Cardiac septum (tissue), 1 donor: ENCODE results near the gene DOLPP1. TPM values are rescaled to one million over a fixed set of nuclear protein-coding genes. Genes with fewer than 3 reads are reported as not detected.
A peak's percentile ranks its signal among the peaks of the same experiment; 100 is the strongest.

Experiments used
- DNase-seq: peaks from one replicate; pipeline ENCODE4 v3.0.0-alpha.2; 2020; ENCODE audit warnings: low spot score
- intact Hi-C: fragments of 100-400 bp; cut with DNase I; formaldehyde crosslinking; loops from one replicate; pipeline ENCODE4 v1.14.0; 2022
- total RNA-seq: library from RNA; stranded (reverse); fragmentation: NEBNext Ultra II Directional; extraction: Animal tissue kit (Norgen Biotek cat#: 25700); gene quantifications from one replicate; pipeline ENCODE4 v1.2.1, GENCODE V29; 2021
- donor health status: DM: no; HTN: no; CAD: no.

DOLPP1 gene
- total RNA-seq, 1 donor from 2014 or later = 4.8 TPM

DNA sequence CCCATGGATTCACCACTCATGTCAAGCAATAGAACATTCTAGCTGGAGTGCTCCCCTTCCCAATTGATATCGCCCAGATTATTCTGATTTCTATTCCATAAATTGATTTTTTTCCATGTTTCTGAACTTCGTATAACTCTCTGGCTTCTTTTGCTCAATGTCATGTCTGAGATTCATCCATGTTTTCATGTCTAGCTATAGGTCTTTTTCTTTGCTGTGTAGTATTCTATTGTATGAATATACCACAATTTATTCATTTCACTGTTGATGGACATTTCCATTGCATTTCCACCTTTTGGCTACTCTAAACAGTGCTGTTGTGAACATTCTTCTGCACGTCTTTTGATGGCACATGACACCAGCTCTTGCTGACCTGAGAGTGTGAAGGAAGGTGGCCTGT lies 49.9 kb downstream of the DOLPP1 start:
- intact Hi-C loops = loop anchor here (5.0 kb wide), 1 partner anchor 657 kb away; no protein-coding TSS in a partner anchor
- no peak for DNase-seq

DNA sequence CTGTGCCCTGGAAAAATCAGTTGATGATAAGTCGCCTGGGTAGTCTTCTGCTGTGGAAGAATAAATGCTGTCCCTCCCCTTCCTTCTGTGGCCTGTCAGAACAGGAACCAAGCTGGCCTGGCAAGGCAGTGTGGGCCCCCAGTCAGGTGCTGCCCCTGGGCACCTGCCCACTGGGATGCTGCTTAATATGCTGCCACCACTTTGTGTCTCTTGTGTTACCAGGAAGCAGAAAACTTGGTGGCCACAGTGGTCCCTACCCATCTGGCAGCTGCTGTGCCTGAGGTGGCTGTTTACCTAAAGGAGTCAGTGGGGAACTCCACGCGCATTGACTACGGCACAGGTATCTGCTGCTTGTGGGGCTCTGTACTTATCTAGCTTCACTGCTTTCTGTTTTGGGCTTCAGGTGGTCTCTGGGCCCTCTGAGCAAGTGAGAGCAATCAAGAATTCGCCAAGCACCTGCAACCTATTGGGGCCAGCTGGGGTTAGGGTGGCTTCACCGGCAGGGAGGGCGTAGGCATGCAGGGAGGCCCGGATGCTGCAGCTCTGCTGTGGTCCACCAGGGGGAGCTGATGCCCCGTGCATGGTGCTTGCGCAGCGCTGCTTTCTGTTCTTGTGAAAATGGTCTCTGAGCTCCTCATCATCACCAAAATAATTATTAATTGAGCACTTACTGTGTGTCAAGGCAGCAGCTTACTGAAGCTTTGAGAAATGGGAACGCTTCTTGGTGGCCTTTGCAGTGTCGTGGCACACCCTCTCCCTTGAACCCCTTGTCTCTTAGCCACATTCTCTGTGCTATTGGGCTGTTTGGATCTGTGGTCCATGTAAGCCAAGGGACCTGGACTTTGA lies 50.6 kb downstream of the DOLPP1 start:
- intact Hi-C loops = loop anchor here (5.0 kb wide), 1 partner anchor 656 kb away; no protein-coding TSS in a partner anchor

DNA sequence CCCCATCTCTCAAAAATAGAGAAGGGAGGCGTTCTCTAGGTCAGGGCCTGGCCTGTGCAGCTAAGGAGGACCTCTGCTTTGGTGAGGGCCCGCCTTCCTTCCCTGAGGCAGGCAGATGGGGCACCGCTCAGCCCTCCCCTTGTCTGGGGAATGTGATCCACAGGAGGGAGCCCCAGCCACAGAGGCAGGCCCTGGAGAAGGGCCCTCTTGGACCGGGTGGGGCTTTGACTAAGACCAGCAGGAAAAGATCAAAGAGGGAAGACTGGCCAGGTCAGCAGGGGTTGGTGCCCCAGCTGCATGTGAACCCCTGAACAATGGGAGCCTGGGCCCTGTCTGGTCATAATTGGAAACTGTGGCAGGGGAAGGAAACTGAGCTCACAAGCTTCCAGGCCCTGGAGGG lies 52.2 kb downstream of the DOLPP1 start:
- DNase-seq = no peak
- intact Hi-C loops = loop anchor here (5.0 kb wide), 1 partner anchor 654 kb away; no protein-coding TSS in a partner anchor

More for the DNA sequence above, 50.6 kb downstream of the DOLPP1 start:
- DNase-seq = peak; percentile 91

DNA sequence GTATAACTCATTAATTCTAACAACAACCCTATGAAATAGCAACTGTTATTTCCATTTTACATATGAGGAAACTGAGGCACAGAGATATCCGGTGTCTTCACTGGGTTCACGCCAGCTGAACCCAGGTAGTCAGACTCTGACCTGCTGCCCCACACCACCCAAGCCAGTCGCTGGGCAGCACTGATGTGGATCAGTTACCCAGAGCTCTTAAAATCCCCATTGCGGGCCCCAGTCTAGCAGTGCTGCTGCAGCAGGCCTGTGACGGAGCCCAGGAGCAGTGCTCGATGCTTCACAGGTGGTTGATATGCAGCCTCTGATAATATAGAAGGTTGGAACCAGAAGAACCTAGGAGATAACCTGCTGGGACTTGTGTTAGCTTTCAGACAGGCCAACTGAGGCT lies 54.6 kb downstream of the DOLPP1 start:
- intact Hi-C loops = no loop called here
- DNase-seq = no peak

DNA sequence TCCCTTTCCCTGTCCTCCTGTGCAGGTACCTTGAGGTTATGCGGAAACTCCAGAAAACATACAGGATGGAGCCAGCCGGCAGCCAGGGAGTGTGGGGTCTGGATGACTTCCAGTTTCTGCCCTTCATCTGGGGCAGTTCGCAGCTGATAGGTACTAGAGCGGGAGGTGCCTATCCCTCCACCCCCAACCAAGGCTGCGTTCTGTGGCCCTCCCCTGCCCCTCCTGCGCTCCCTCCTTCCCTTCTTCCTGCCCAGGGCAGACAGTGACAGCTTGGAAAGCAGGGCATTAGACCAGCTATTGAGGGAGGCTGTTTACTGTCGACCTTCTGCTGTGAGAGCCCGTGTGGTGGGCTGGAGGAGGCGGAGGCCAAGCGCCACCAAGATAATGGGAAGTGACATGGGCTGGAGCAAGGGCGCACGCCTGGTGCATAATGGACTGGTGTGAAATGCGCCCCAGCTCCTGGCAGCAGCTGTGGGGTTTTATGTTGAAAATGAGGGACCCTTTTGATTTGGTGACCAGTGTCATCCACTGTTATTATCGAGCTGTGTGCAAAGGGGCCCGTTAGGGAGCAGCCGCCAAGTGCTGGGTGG lies 55.6 kb downstream of the DOLPP1 start:
- no peak for DNase-seq
- intact Hi-C loops = no loop called here

DNA sequence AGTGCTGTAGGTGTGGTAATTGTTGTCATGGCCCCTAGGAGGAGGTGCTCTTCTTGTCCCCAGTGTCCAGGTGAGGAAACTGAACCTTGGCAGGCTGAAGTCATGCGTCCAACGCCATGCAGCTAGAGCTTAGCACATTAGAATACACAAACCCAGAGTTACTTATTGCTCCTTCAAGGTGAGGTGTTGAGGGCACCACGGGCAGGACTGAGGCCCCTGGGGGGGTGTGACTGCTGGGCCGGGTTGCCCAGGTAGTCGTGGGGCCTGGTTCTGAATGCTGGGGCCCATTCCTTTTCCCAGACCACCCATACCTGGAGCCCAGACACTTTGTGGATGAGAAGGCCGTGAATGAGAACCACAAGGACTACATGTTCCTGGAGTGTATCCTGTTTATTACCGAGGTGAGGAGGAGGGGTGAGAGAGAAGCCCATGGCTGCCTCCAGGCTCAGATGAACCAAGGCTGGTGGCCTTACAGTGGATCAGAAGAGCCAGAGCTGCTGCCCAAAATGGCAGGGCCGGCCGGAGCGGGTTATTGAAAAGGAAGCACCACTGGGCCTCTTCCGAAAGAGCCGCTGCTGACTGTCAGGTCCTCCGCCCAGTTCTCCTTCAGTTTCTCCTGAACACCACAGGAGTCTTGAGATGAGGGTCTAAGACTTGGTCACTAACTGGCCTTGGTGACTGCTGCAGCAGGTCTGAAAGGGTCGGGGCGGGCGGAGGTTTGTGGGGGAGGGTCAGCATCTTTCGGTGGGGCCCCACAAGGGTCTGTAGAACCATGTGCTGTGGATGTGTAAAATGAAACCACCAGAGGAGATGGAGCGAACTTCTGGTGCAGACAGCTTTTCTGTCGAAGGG lies 56.6 kb downstream of the DOLPP1 start:
- no peak for DNase-seq
- intact Hi-C loops = loop anchor here (1.0 kb wide), 1 partner anchor 197 kb away; no protein-coding TSS in a partner anchor

DNA sequence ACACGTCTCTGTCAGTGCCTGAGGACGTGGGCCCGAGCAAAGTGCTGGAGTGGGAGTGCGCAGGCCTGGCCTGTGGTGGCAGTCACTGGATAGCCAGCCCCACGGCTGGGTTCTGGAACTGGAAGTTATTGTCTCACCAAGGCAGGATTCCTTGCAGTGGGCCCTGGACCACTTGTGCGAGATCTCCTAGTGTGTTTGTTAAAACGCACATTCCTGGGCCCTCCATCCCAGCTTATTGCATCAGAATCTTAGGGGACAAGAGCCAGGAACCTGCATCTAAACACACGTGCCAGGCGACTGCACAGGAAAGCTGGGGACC lies 57.2 kb downstream of the DOLPP1 start:
- no peak for DNase-seq
- intact Hi-C loops = loop anchor here (1.0 kb wide), 1 partner anchor 196 kb away; no protein-coding TSS in a partner anchor

DNA sequence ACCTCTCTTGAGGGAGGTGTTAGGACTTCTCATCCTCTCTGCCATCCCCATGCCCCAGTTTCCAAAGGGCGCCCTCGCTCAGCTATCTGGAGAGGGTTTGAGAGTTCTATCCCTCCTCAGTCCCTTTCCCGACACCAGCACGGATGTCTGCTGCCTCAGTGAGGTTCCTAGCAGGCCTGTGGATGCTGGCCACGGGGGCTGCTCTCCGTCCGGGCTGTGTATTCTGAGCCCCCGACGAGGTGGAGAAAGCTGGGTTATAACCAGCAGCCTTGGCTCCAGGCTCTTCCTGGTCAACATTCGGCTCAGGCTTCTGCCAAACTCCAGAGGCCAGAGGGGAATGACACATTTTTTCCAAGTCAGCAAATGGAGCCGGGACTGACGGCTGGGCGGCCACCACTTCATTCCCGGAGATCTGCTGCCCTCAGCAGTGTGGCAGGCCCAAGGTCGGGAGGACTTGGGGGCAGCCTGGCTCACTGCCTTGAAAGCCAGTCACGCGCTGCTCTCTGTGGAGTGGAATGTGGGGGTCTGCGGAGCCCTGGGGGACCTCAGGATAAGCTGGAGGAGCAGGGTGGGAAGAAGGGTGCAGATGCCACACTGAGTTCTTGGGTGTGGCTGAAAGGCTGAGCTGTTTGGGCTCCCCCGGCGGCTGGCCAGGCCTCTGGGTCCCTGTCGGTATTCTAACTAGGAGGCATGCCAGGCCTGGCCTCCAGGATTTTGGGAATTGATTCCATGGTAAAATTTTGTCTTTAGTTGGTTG lies 57.7 kb downstream of the DOLPP1 start:
- peak; percentile 81 for DNase-seq
- intact Hi-C loops = loop anchor here (1.0 kb wide), 2 partner anchors 196 to 472 kb away; no protein-coding TSS in a partner anchor

DNA sequence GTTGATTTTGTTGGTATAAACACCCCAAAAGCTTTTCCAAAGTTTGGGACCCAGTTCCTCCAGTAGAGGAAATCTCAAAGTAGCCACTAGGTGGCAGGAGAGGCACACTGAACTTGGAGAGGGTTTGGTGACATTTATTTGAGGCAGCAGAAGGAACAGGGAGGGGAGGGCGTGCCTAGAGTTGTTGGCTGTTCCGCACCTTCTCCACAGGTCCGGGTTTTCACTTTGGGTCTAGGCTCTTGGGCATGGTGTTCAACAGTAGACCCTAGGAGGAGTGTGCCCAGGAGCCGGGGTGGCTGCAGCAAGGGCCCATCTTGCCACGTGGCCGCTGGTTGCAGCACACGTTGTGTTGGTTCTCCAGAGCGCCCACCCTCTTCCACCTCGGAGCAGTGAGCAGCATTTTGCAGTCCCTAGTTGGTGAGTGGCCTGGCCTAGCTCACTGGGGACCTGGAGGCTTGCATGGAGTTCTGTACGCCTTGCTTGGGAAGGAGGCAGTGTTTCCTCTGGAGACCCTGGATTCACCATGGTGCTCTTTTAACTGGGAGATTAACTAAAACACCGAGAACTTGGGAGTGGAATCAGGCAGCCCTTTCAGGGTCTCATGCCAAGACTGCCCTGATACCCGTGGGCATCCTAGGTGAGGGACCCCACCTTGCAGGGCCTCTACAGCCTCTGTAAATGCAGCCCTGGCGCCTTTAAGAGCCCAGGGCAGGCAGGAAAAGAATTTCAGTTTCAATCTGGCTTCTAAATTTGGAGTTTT lies 58.5 kb downstream of the DOLPP1 start:
- DNase-seq = peak; percentile 87
- intact Hi-C loops = loop anchor here (1.0 kb wide), 1 partner anchor 471 kb away; no protein-coding TSS in a partner anchor

DNA sequence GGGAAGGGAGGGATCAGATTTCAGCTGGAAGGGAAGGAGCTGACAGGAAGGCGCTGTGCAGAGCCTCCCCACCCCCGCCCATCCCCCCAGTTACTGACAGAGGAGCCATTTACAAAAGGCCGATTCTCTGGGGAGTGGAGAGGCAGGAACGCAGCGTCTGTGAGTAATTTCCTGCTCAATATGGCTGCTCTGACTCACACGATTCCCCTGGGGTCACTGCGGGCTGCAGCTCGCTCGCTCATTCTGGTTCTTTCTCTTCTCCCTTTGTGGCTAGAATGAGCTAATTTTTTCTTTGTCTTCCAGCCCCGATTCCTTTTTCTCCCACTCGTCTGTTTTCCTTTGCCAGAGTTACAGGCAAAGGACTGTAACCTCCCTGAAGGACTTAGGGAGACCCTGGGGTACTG lies 59.1 kb downstream of the DOLPP1 start:
- intact Hi-C loops = loop anchor here (1.0 to 2.0 kb wide), 4 partner anchors 35 to 470 kb away; no protein-coding TSS in a partner anchor

More for the DNA sequence above, 59.1 kb downstream of the DOLPP1 start:
- peak; percentile 93 for DNase-seq

Other genes with a start within 250 kb of the DOLPP1 start
- 9.2 TPM for gene KYAT1, start 199.2 kb upstream of the DOLPP1 start, total RNA-seq
- 24.2 TPM for gene LRRC8A, start 199.0 kb upstream of the DOLPP1 start, total RNA-seq
- gene PHYHD1, start 160.1 kb upstream of the DOLPP1 start, total RNA-seq = 21.9 TPM
- 9.8 TPM for gene DOLK, start 133.5 kb upstream of the DOLPP1 start, total RNA-seq
- 36.3 TPM for gene NUP188, start 133.4 kb upstream of the DOLPP1 start, total RNA-seq
- gene SH3GLB2, start 52.8 kb upstream of the DOLPP1 start, total RNA-seq = 40.6 TPM
- gene MIGA2, start 44.5 kb upstream of the DOLPP1 start, total RNA-seq = 39.3 TPM
- gene CRAT, start 29.7 kb downstream of the DOLPP1 start, total RNA-seq = 68.1 TPM
- 204 TPM for gene PTPA, start 30.3 kb downstream of the DOLPP1 start, total RNA-seq
- 12.6 TPM for gene IER5L, start 97.2 kb downstream of the DOLPP1 start, total RNA-seq